NCI-H510A (cell line): ENCODE data around the gene RSL1D1.
"Not testable (repeated sequence)": the region's sequence is repeated elsewhere in the genome, so short reads cannot be mapped to it uniquely, and the experiment has no call there.

Source experiments
- DNase-seq: peaks from one replicate; lab custom pipeline; 2025; lab: John Stamatoyannopoulos, UW

The RSL1D1 gene

DNA sequence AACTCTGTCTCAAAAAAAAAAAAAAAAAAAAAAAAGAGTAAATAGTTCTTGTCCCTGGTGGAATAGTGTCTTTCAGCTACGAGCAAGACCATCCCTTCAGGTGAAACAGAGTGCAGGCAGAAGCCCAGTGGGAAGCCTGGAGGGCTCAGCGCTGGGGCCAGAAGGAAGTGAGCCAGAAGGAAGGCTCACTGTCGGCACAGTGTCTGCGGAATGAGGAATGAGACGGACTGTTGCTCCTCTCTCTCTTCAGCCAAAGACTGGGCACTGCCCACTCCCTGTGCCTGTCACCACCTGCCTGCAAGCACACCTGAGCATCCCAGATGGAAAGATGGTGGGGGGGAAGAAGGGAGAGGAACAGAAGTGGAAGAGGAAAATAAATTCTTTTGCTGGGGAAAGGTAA, 7.5 kb downstream of the RSL1D1 start:
- no peak for DNase-seq

DNA sequence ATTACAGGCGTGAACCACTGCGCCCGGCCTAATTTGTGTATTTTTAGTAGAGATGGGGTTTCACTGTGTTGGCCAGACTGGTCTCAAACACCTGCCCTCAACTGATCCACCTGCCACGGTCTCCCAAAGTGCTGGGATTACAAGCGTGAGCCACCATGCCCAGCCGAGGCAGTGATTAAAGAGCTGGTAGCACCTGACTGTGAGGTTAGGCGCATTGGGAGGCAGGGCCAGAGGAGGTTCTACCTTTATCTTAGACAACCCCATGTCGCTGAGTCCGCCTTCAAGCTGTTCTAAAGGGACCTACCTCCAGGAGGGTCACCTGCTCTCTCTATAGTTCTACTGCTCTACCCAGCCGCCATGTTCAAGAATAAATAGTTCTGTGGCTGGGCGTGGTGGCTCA, 8.1 kb downstream of the RSL1D1 start:
- no peak for DNase-seq

DNA sequence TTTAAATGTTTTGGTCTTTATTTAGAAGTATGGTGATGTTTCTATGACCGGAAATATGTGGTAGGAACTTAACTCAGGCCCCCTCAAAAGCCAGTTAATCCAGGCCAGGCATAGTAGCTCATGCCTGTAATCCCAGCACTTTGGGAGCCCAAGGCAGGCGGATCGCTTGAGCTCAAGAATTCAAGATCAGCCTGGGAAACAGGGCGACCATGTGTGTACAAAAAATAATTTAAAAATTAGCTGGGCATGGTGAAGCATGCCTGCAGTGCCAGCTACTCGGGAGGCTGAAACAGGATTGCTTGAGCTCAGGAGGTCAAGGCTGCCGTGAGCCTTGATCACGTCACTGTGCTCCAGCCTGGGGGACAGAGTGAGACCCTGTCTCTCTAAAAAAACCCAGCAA, 10.3 kb downstream of the RSL1D1 start:
- no peak for DNase-seq

DNA sequence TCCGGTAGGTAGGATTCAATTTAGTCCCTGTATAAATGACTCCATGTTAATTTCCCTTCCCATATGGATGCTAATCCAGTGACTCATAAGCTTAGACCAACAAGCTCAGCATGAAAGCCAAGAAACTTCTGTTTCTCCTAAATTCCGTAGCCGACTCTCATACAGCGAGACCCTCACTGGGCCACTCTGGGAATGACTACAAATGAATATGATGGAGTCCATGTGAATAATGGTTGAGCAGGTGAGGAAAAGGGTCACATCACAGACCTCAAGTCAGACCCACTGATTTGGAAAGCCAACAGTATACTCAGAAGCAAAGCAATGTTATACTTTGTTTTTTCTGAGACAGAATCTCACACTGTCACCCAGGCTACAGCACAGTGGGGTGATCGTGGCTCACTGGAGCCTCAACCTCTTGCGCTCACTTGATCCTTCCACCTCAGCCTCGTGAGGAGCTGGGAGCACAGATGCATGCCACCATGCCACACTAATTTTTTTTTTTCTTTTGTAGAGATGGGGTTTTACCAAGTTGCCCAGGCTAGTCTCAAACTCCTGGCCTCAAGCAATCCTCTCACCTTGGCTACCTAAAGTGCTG, 14.6 kb downstream of the RSL1D1 start:
- no peak for DNase-seq

DNA sequence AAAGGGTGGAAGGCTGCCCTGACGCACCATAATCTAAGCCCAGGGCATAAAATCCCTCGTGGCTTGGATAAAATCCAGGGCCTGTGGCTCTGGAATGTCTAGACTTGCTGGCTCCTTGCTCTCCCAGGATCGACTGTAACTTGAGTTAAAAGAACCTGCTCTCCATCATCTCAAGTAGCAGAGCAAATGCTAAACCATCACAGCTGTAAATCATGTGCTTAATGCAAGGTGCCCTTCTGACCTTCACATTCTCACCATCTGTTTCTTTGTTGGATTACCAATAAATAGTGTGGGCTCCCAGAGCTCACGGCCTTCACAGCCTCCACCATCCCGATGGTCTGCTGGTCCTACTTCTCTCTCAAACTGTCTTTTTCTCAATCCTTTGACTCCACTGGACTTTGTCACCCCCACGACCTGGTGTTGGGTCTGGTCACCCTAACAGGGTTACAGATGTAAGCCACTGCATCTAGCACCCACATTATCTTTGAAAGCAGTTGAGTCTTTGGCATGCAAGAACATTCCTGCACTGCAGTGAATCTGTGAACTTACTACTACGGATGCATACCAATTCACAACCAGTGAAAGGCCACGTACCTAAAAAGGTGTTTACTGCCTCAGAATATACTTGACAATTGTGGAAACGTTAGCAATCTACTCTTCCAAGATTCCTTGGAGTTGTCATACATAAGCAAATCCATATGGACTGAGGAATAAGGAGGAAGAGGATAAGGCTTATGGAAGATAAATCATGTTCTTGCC, 15.3 kb downstream of the RSL1D1 start:
- DNase-seq = no peak

DNA sequence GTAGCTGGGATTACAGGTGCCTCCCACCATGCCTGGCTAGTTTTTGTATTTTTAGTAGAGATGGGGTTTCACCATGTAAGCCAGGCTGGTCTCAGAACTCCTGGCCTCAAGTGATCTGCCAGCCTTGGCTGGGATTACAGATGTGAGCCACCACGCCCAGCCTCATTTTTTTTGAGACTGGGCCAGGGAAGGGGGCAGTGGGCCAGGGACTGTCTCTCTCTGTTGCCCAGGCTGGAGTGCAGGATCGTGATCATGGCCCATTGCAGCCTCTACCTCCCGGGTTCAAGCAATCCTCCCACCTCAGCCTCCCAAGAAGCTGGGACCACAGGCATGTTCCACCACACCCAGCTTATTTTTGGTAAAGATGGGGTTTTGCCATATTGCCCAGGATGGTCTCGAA, 16.0 kb downstream of the RSL1D1 start:
- no peak for DNase-seq

DNA sequence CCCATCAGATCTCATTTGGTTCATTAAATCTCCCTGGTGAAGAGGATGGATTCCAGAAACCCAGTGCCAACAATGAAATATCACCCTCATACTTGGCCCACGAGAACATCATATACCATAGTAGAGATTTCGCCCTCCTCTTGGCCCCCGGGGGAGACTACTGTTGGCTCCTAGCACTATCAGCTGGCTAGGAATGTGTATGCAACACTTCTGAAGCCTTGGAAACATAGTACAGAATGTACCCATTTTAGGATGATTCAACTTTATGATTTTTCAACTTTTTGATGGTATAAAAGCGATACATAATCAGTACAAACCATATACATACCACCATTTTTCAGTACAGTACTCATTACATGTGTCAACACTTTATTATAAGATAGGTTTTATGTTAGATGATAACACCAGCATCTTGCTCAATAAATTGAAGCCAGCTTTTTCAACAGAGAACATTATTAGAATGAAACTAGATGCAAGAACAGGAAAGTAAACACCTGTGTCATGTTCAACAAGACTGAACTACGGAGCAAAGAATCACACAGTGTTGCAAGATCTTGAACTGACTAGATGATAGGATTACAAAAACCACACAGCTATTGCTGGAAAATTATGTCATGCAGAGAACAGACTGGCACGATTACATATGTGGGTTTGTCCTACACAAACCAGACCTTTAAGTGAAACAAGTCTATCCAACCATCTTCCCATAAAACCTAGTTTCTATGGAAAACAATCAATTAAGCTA, 17.2 kb downstream of the RSL1D1 start:
- no peak for DNase-seq

DNA sequence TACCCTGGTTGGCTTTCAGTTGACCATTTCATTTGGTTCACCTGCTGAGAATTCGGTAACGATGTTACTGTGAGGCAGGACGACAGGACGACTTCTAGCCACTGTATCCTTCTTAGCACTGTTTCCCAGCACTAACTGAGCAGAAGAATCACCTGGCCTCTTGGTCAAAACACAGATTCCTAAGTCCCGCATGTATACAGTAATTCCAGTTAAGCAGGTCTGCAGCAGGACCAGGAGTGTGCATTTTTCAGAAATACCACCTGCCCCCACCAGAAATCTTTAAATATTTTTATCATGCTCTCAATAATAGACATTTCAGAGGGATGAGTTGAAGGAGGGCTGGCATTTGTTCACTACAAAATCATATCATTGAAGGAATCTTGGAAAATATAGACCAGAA, 22.6 kb downstream of the RSL1D1 start:
- no peak for DNase-seq

DNA sequence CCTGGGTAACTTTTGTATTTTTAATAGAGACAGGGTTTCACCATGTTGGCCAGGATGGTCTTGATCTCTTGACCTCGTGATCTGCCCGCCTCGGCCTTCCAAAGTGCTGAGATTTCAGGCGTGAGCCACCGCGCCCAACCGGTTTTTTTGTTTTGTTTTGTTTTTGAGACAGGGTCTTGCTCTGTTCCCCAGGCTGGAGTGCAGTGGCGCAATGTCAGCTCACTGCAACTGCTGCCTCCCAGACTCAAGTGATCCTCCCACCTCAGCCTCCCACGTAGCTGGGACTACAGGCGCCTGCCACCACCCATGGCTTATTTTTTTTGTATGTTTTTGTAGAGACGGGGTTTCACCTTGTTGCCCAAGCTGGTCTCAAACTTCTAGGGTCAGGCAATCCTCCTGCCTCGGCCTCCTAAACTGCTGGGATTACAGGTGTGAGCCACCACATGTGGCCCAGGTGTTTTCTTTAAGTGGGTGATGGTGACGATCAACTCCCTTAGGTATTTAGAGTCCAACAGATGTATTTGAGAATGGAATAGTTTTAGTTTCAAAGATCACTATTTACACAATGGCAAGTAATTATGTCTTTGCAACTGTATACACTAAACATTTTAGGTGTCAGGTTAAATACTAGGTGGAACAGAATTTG, 25.7 kb downstream of the RSL1D1 start:
- DNase-seq = not testable (repeated sequence)

DNA sequence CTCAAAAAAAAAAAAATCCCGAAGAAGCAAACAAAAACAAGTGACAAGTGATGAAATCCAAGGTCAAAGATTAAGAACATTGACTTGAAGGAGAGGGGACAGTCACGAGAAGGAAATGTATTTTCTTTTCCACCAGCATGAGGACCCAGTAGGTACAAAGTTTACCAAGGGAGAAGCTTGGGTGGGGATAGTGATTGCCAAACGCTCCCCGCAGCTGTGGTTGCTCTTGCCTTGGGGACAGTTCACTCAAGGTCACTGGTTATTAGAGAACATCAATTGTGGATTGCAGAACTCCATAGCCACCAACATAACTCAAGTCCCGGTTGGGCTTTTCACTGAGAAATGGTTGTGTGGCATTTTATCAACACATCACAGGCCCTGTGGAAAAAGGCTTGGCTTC, 27.0 kb downstream of the RSL1D1 start:
- no peak for DNase-seq

DNA sequence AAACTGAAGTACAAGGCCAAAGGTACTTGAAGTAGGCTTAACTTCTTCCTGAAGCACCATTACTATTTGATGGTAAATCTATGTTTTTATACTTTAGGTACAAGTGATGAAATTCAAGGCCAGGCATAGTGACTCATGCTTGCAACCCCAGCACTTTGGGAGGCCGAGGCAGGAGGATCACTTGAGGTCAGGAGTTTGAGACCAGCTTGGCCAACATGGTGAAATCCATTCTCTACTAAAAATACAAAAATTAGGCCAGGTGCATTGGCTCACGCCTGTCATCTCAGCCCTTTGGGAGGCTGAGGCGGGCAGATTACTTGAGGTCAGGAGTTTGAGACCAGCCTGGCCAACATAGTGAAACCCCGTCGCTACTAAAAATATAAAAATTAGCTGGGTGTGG, 27.7 kb downstream of the RSL1D1 start:
- DNase-seq = not testable (repeated sequence)

DNA sequence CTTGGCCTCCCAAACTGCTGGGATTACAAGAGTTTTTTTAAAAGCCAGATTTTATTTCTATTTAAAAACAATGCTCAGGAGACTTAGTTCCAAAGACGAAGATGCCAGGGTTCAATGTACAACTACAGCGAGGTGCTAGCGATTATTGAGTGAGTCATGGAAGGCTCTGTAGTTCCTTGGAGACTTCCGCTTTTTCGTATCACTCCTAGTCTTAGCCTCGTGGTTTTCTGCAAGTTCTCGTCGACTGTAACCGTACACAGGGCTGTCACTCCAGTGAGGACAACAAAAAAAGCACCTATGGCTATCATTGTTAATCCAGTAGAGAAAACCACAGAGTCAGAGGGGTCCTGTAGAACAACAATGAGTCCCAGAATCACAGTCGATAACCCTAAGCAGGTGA, 31.5 kb downstream of the RSL1D1 start:
- no peak for DNase-seq

DNA sequence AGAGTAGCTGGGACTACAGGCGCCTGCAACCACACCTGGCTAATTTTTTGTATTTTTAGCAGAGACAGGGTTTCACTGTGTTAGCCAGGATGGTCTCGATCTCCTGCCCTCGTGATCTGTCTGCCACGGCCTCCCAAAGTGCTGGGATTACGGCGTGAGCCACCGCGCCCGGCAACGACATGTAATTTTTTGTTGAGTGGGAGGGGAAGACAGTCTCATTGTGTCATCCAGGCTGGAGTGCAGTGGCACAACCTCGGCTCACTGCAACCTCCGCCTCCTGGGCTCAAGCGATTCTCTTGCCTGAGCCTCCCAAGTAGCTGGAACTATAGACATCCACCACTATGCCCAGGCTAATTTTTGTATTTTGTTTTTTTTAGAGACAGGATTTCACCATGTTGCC, 32.4 kb downstream of the RSL1D1 start:
- DNase-seq = not testable (repeated sequence)

DNA sequence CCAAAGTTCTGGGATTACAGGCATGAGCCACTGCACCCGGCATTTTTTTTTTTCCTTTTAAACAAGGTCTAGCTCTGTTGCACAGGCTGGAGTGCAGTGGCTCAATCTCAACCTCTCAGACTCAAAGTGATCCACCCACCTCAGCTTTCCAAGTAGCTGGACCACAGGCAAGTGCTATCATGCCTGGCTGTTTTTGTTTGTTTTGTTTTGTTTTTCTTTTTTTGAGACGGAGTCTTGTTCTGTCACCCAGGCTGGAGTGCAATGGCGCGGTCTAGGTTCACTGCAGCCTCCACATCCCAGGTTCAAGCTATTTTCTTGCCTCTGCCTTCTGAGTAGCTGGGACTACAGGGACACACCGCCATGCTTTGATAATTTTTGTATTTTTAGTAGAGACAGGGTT, 35.2 kb downstream of the RSL1D1 start:
- no peak for DNase-seq

DNA sequence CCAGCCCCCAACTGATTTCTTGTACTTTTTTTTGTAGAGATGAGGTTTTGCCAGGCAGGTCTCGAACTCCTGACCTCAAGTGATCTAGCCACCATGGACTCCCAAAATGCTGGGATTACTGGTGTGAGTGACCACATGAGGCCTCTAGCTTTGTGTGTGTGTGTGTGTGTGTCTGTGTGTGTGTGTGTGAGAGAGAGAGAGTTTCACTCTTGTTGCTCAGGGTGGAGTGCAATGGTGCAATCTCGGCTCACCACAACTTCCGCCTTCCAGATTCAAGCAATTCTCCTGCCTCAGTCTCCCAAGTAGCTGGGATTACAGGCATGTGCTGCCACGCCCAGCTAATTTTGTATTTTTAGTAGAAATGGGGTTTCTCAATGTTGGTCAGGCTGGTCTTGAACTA, 36.5 kb downstream of the RSL1D1 start:
- DNase-seq = not testable (repeated sequence)

DNA sequence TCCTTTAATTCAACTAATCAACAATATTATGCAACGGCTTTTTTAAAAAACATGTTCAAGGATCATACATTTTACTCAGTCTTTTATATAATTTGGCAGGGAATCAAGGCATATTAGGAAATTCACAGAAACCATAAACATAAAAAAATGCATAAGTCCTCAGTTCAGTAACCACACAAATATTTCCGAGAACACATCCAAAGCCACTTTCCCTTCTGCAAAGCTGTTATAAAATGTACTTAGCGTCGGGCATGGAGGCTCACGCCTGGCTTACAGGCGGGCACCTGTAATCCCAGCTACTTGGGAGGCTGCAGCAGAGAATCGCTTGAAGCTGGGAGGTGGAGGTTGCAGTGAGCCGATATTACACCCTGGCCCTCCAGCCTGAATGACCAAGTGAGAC, 44.6 kb downstream of the RSL1D1 start:
- no peak for DNase-seq

DNA sequence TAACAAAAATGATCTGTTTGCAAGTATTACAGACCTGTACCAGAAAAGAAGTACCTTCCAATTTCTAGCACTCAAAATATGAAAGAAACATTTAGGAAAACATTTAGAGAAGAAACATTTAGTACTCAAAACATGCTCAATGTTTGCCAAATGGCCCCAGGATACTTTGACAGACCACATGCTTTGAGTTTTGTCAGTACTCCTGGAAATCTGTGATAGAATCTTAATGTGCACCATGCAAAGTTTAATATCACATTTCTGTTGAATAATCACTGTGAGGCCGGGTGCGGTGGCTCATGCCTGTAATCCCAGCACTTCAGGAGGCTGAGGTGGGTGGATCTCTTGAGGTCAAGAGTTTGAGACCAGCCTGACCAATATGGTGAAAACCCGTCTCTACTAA, 45.8 kb downstream of the RSL1D1 start:
- DNase-seq = no peak

DNA sequence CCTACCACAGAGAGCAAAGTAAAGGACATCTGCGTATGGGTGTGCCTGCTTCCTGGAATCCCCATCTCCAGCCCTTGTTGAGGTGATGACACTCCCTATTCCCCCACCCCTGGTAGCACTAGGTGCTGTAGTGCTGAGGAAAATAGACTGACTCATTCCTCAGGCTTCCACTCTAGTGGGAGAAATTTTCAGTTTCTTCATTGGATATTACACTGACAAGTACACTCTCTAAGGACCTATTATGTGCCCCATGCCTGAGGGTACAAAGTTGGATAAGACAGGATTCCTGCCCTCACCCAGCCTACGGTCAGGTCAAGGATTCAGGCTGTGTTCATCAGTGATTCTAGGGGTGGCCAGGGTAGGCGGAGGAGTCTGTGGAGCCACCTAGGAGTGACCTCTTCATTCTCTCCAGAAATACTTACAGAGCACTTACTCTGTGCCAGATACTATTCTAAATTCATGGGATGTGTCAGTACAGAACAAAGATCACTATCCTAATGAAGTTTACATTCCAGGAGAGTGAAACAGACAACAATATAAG, 49.8 kb downstream of the RSL1D1 start:
- no peak for DNase-seq

DNA sequence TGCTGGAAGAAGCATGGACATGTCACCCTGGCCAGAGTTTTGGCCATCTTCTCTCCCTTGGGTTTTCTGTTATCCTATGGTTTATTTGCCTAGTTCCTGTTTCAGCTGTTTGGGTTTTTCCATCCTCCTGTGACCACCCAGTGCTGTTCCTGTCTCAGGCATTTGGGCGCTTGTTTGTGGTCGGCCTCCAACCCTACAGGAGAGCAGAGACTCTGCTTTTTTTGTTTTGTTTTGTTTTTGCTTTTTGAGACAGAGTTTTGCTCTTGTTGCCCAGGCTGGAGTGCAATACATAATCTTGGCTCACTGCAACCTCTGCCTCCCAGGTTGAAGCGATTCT, 51.0 kb downstream of the RSL1D1 start:
- no peak for DNase-seq

DNA sequence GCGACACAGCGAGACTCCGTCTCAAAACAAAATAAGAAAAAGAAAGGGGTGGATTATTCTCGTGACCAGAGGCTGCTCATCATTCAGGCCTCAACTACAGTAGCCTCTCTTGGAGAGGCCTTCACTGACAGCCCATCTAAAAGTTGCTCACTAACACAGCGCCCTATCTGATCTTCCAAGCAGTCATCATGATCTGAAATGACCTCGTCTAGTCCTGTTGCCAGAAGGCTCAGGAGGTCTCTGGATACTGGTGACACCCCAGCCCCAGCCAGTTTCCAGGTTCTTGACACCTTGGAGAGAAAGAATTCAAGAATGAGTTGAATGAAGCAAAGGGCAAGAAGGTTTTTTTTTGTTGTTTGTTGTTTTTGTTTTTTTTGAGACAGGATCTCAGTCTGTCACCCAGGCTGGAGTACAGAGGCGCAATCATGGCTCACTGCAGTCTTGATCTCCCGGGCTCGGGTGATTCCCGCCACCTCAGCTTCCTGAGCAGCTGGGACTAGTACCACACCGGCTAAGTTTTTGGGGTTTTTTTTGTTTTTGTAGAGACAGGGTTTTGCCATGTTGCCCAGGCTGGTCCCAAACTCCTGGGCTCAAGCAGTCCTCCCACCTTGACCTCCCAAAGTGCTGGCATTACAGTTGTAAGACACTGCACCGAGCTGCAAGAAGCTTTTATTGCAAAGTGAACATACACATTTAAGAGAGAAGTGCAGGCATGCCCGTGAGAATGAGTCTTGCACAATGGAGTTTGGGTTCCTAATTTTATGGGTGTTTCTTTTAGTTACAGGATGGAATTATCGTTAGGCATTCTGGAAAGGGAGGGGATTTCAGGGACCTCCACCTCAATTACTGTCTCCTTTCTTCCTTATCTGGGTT, 51.6 kb downstream of the RSL1D1 start:
- DNase-seq = no peak

DNA sequence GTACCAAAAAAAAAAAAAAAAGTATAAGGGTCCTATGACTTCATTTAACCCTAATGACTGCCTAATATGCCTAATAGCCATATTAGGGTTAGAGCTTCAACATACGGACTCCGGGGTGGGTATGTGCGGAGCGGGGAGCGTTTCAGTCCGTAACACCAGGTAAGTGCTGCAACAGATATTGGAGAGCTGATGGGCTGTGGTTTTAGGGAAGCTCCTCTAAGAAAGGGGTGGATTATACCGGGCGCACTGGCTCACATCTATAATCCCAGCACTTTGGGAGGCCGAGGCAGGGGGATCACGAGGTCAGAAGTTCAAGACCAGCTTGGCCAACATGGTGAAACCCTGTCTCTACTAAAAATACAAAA, 52.3 kb downstream of the RSL1D1 start:
- no peak for DNase-seq

DNA sequence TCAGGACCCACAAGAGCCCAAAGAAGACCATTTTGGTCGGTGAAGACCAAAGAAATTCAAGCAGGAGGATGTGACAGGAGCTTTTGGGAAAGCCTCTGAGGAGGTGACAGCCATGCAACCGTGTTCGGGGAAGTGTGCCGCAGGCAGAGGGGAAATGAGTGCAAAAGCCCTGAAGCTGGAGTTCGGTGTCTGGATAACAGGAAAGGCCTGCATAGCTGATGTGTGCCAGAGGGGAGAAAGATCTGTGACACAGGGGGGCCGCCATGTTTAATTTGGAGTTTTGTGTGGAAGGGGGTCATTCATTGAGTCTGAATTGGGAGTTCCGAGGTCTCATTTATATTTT, 53.4 kb downstream of the RSL1D1 start:
- DNase-seq = no peak
